Liver (tissue), 3 donors: ENCODE data around the gene PRPF40A.

Source experiments
- ATF3 ChIP-seq: IDR thresholded peaks from 2 replicates; pipeline ENCODE4 v1.6.1; 2016; ENCODE audit warnings: antibody characterized with exemption
- CTCF ChIP-seq: fragments of 150-350 bp; IDR thresholded peaks from 2 replicates; pipeline ENCODE4 v1.5.1; 2017; ENCODE audit warnings: improper control_type of control experiment, low read depth, low read length; ENCODE audit not compliant: missing input control
- GABPA ChIP-seq, 2 donors: IDR thresholded peaks in 1 of 2; conservative IDR thresholded peaks in 1 of 2; 2 replicates each; pipeline ENCODE4 v1.6.1; 2016; ENCODE audit warnings: antibody characterized with exemption in 2 of 2, mild to moderate bottlenecking in 1 of 2, moderate library complexity in 1 of 2
- JUND ChIP-seq, 2 donors: IDR thresholded peaks; 2 replicates each; pipeline ENCODE4 v1.6.1; 2016; ENCODE audit warnings: antibody characterized with exemption in 2 of 2
- RAD21 ChIP-seq, 2 donors: IDR thresholded peaks; 2 replicates each; pipeline ENCODE4 v1.6.1; 2016; ENCODE audit warnings: antibody characterized with exemption in 2 of 2, mild to moderate bottlenecking in 2 of 2
- SP1 ChIP-seq: IDR thresholded peaks from 2 replicates; pipeline ENCODE4 v1.6.1; 2018; ENCODE audit warnings: antibody characterized with exemption, mild to moderate bottlenecking
- YY1 ChIP-seq: IDR thresholded peaks from 2 replicates; pipeline ENCODE4 v1.6.1; 2016; ENCODE audit warnings: antibody characterized with exemption, mild to moderate bottlenecking
- ZBTB33 ChIP-seq: IDR thresholded peaks from 2 replicates; pipeline ENCODE4 v1.6.1; 2016; ENCODE audit warnings: antibody characterized with exemption
- donor health status: healthy.
- donor health status: healthy.

GRCh38 chr2:152718909-152719645 is 1.8 kb upstream of the PRPF40A start:
- TF ChIP-seq RAD21 (IDR thresholded peaks at IDR 0.05) (no peak), CTCF (no peak), YY1 (no peak), ATF3 (no peak), SP1 (no peak), JUND (IDR thresholded peaks at IDR 0.05) (no peak), GABPA (IDR thresholded peaks at IDR 0.05 in 1 of 2, conservative IDR thresholded peaks at IDR 0.05 in 1 of 2) (no peak), ZBTB33 (no peak)
